HepG2 (cell line): ENCODE data around the gene RBM44. TPM values are rescaled to one million over a fixed set of nuclear protein-coding genes. Genes with fewer than 3 reads are reported as not detected.

Source experiments
- ATAC-seq: fragments of 200-7000 bp; cut with Tn5 transposase; 3 replicates; pipeline ENCODE4 v1.9.1; 2020; ENCODE audit warnings: mild to moderate bottlenecking, moderate library complexity
- BruUV-seq: library from RNA; stranded (reverse); fragments of 400-500 nt; replicated peaks from 2 replicates; lab custom pipeline; 2021; lab: Mats Ljungman, UMichigan
- CTCF ChIA-PET: fragments of 300-600 bp; formaldehyde crosslinking; extraction: SDS; loops from one replicate; lab custom pipeline; 2021; ENCODE audit warnings: low total read pairs, inconsistent platforms, low intra/inter-chr PET ratio; lab: Yijun Ruan, JAX
- POLR2A ChIA-PET: fragments of 350-600 bp; sonication (Branson Sonifier 250); formaldehyde crosslinking; loops from one replicate; lab custom pipeline; 2020; ENCODE audit warnings: antibody characterized with exemption, inconsistent platforms; lab: Yijun Ruan, JAX
- DNase-seq: peaks from one replicate; pipeline ENCODE4 v3.0.0-alpha.2; 2015; ENCODE audit warnings: low spot score
- FAIRE-seq: peaks from 3 replicates; lab custom pipeline; 2011; peaks lifted over from hg19 to GRCh38; lab: Jason Lieb, UNC
- H2AFZ ChIP-seq: one replicate; pipeline ENCODE4 v1.6.1; 2011; ENCODE audit warnings: low read length, inconsistent platforms
- H3K27ac ChIP-seq: fragments of 300-600 bp; 3 replicates; pipeline ENCODE4 v1.8.0; 2011; ENCODE audit warnings: mixed run types, mild to moderate bottlenecking, mixed read lengths, low read length, inconsistent platforms; ENCODE audit not compliant: insufficient read depth; ENCODE audit errors: extremely low read length
- H3K27me3 ChIP-seq, 2 experiments: fragments of 200-600 bp in 1 of 2; 2 replicates in 1 of 2; 3 replicates in 1 of 2; pipeline versions ENCODE4 v1.6.0 to v1.8.0; 2011; ENCODE audit warnings: low read length in 2 of 2, mild to moderate bottlenecking in 2 of 2, moderate library complexity in 2 of 2, inconsistent platforms in 1 of 2; ENCODE audit not compliant: insufficient read depth in 2 of 2, control insufficient read depth in 1 of 2
- H3K36me3 ChIP-seq, 2 experiments: fragments of 200-600 bp in 1 of 2; replicated peaks in 1 of 2; 2 replicates in 1 of 2; 3 replicates in 1 of 2; pipeline versions ENCODE4 v1.5.1 to v1.8.0; 2011; ENCODE audit warnings: low read length in 2 of 2, inconsistent platforms in 1 of 2; ENCODE audit not compliant: insufficient read depth in 2 of 2, control insufficient read depth in 1 of 2
- H3K4me1 ChIP-seq: 2 replicates; pipeline ENCODE4 v1.5.1; 2012; ENCODE audit warnings: low read length, inconsistent platforms; ENCODE audit not compliant: insufficient read depth
- H3K4me2 ChIP-seq: 2 replicates; pipeline ENCODE4 v1.6.0; 2011; ENCODE audit warnings: low read depth, low read length, inconsistent platforms
- H3K4me3 ChIP-seq, 3 experiments: fragments of 200-600 bp in 1 of 3; sonication (generic), shearing (Covaris generic) in 1 of 3; replicated peaks in 1 of 3; 2 replicates each; pipeline ENCODE4 v1.5.1; 2011 to 2016; ENCODE audit warnings: low read length in 3 of 3, inconsistent platforms in 2 of 3, low read depth in 2 of 3, mild to moderate bottlenecking in 2 of 3, control low read depth in 1 of 3, mixed read lengths in 1 of 3; ENCODE audit not compliant: insufficient read depth in 1 of 3
- H3K79me2 ChIP-seq: one replicate; pipeline ENCODE4 v1.6.1; 2011; ENCODE audit warnings: low read length, inconsistent platforms; ENCODE audit not compliant: insufficient read depth
- H3K9ac ChIP-seq: 2 replicates; pipeline ENCODE4 v1.6.0; 2011; ENCODE audit warnings: mild to moderate bottlenecking, low read depth, low read length, inconsistent platforms; ENCODE audit not compliant: insufficient read depth
- H3K9me3 ChIP-seq: 2 replicates; pipeline ENCODE4 v1.5.1; 2012; ENCODE audit warnings: mild to moderate bottlenecking, low read length
- H4K20me1 ChIP-seq: 2 replicates; pipeline ENCODE4 v1.6.0; 2011; ENCODE audit warnings: inconsistent platforms, mild to moderate bottlenecking, low read length, moderate library complexity; ENCODE audit not compliant: insufficient read depth
- CHCHD3 ChIP-seq: sonication (generic); formaldehyde crosslinking; IDR thresholded peaks from 2 replicates; pipeline ENCODE4 v1.8.0; 2022; ENCODE audit warnings: mild to moderate bottlenecking, missing genetic modification reagents, moderate library complexity
- HMGXB3 ChIP-seq: sonication (generic); formaldehyde crosslinking; IDR thresholded peaks from 2 replicates; pipeline ENCODE4 v1.4.0; 2020; ENCODE audit warnings: missing genetic modification reagents, borderline replicate concordance
- KDM6A ChIP-seq: IDR thresholded peaks from 2 replicates; pipeline ENCODE4 v1.6.1; 2016; ENCODE audit warnings: low read depth
- LRRFIP1 ChIP-seq: sonication (generic); formaldehyde crosslinking; conservative IDR thresholded peaks from 2 replicates; pipeline ENCODE4 v1.4.0; 2020; ENCODE audit warnings: missing genetic modification reagents
- NFRKB ChIP-seq: fragments of 450-650 bp; IDR thresholded peaks from 2 replicates; pipeline ENCODE4 v1.6.1; 2017
- SNAI1 ChIP-seq: sonication (generic); formaldehyde crosslinking; IDR thresholded peaks from 2 replicates; pipeline ENCODE4 v1.5.0; 2020; ENCODE audit warnings: mild to moderate bottlenecking, missing genetic modification reagents, borderline replicate concordance
- TEAD2 ChIP-seq: sonication (generic); formaldehyde crosslinking; IDR thresholded peaks from 2 replicates; pipeline ENCODE4 v1.9.0; 2021; ENCODE audit warnings: missing genetic modification reagents
- ZNF230 ChIP-seq: sonication (generic); formaldehyde crosslinking; IDR thresholded peaks from 2 replicates; pipeline ENCODE4 v1.4.0; 2020; ENCODE audit warnings: mild to moderate bottlenecking, missing genetic modification reagents
- ZNF24 ChIP-seq: fragments of 450-650 bp; IDR thresholded peaks from 2 replicates; pipeline ENCODE4 v1.6.1; 2017; ENCODE audit warnings: antibody characterized with exemption, mild to moderate bottlenecking
- ZNF724P ChIP-seq: sonication (generic); formaldehyde crosslinking; IDR thresholded peaks from 2 replicates; pipeline ENCODE4 v1.8.0; 2022; ENCODE audit warnings: missing genetic modification reagents, borderline replicate concordance
- ZNF816 ChIP-seq: sonication (generic); formaldehyde crosslinking; IDR thresholded peaks from 2 replicates; pipeline ENCODE4 v1.8.0; 2022; ENCODE audit warnings: missing genetic modification reagents, mild to moderate bottlenecking, borderline replicate concordance
- WGBS: methylation state at CpG from one replicate; pipeline ENCODE4 v1.1.6; 2017; ENCODE audit warnings: low lambda C conversion rate; 5-methylcytosine and 5-hydroxymethylcytosine counted together
- in situ Hi-C: cut with HindIII; loops from 2 replicates; pipeline ENCODE4 v1.10.0; 2017; ENCODE audit warnings: low pct_unique_long_range_greater_than_20kb; ENCODE audit not compliant: extremely low pct_ligation_motif_present
- intact Hi-C: fragments of 100-400 bp; cut with micrococcal nuclease; formaldehyde crosslinking; loops from one replicate; pipeline ENCODE4 v1.10.0; 2022; ENCODE audit not compliant: unreplicated experiment
- polyA plus RNA-seq, 8 experiments: library from polyadenylated mRNA; depleted of rRNA in 3 of 8; stranded (reverse) in 7 of 8; unstranded in 1 of 8; fragments of >200 nt; fragmentation: Illumina TruSeq in 4 of 8; extraction: Trizol in 4 of 8; gene quantifications; 2 replicates each; pipeline versions ENCODE4 v1.2.1 to v1.2.3, GENCODE V29; 2011 to 2016; ENCODE audit warnings: low read depth in 4 of 8, missing spikeins in 1 of 8, mixed read lengths in 1 of 8; ENCODE audit not compliant: insufficient read depth in 1 of 8
- total RNA-seq, 5 experiments: library from RNA; depleted of rRNA; stranded (reverse); fragments of >200 nt; fragmentation: Illumina TruSeq; extraction: Trizol; gene quantifications; 2 replicates each; pipeline ENCODE4 v1.2.3, GENCODE V29; 2016; ENCODE audit warnings: low read depth in 1 of 5

RBM44 gene
- total and polyA plus RNA-seq, 2 of the 13 experiments (the other 11 are each of a cell fraction or from before 2014, with no cell fraction given): 0.13 to 0.50 TPM

- no peaks in the 10 kb centered on the region for H3K9me3 ChIP-seq
- ATAC-seq (no peak), DNase-seq (no peak), FAIRE-seq (no peak)
- peaks cover 8% of the 10 kb centered on the region for H3K4me1 ChIP-seq
- no peak overlapping the region for H3K9ac ChIP-seq
- POLR2A ChIA-PET: no interaction called here
- H3K4me3 ChIP-seq: no peak overlapping the region
- CTCF ChIA-PET: no interaction called here
- no peaks in the 10 kb centered on the region for H3K79me2 ChIP-seq
- intact Hi-C loops (no loop called here), in situ Hi-C loops (no loop called here)
- no peak overlapping the region for H3K27ac ChIP-seq
- no TSS peak for BruUV-seq
- 67% methylated on average over 3 of the region's 3 CpGs for WGBS
- H3K4me2 ChIP-seq: no peak overlapping the region
- no peak overlapping the region for H2AFZ ChIP-seq
- H4K20me1 ChIP-seq: no peaks in the 10 kb centered on the region
- peaks cover 0 to 3% of the 10 kb centered on the region in 2 experiments; a peak in 1 of 5 replicates for H3K27me3 ChIP-seq
- TF ChIP-seq ZNF724P (no peak), SNAI1 (CRISPR knock-in tag) (no peak), ZNF816 (no peak), LRRFIP1 (CRISPR knock-in tag) (no peak), CHCHD3 (CRISPR knock-in tag) (no peak), ZNF24 (peak; percentile 84), KDM6A (CRISPR knock-in tag) (no peak)
- no peaks in the 10 kb centered on the region for H3K36me3 ChIP-seq
These were observed 1.3 kb upstream of the RBM44 start for GRCh38 chr2:237797253-237797652.

GRCh38 chr2:237799060-237799428 is 465 bp downstream of the RBM44 start:
- Histone ChIP-seq H3K4me2 (no peak overlapping the region), H3K4me3 (no peak overlapping the region), H3K27ac (no peak overlapping the region), H3K9me3 (no peaks in the 10 kb centered on the region), H3K4me1 (no peaks in the 10 kb centered on the region), H3K27me3 (peaks cover 0 to 4% of the 10 kb centered on the region in 2 experiments; a peak in 1 of 5 replicates), H3K36me3 (no peaks in the 10 kb centered on the region), H3K79me2 (no peaks in the 10 kb centered on the region), H2AFZ (no peak overlapping the region), H3K9ac (no peak overlapping the region), H4K20me1 (no peaks in the 10 kb centered on the region)
- POLR2A ChIA-PET: no interaction called here
- ATAC-seq: no peak
- intact Hi-C loops: no loop called here
- no TSS peak for BruUV-seq
- FAIRE-seq: no peak
- CTCF ChIA-PET: no interaction called here
- WGBS: 90% methylated on average over 34 of the region's 34 CpGs
- in situ Hi-C loops: no loop called here
- no peak for DNase-seq
- no peak for TF ChIP-seq ZNF230 (CRISPR knock-in tag)
- no peak for TF ChIP-seq HMGXB3 (CRISPR knock-in tag)
- no peak for TF ChIP-seq TEAD2 (CRISPR knock-in tag)
- no peak for TF ChIP-seq NFRKB
